SK-N-MC (cell line): ENCODE measurements around the gene RASL11B.

Experiments used
- EZH2 ChIP-seq: fragments of 200-600 bp; sonication (generic); IDR thresholded peaks from one replicate; pipeline ENCODE4 v1.6.1; 2017; ENCODE audit warnings: antibody characterized with exemption
- POLR2AphosphoS5 ChIP-seq: IDR thresholded peaks from 2 replicates; pipeline ENCODE4 v1.6.1; 2012; ENCODE audit warnings: mild to moderate bottlenecking, low read depth, low read length, borderline replicate concordance

DNA sequence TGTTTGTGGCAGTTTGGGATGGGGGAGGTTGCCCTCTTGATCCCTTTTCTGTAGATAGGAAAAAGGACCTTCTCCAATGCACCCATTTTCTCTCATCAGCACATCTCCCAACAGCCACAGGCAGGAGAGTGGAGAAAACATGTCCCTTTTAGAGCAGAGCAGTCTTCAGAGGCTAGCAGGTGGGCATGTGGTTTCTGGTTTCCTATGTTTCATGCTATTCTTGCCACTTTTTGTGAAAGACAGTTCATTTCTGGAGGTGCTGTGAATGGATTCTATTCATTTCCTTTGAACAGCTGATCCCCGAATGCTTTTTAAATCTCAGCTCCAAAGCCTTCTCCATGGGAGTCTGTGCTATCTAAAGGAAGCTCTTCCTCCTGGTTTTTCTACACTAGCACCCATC, 18.9 kb downstream of the RASL11B start:
- TF ChIP-seq POLR2AphosphoS5 (no peak), EZH2 (no peak)
